DND-41 (cell line): ENCODE data around the gene PRPSAP2.

ENCODE experiments used
- CTCF ChIP-seq: IDR thresholded peaks from 2 replicates; pipeline ENCODE4 v1.5.1; 2012; ENCODE audit warnings: borderline replicate concordance, low read length, moderate library complexity, mild to moderate bottlenecking; ENCODE audit not compliant: poor library complexity, severe bottlenecking; ENCODE audit errors: extremely low read depth
- EZH2 ChIP-seq: IDR thresholded peaks from 3 replicates; pipeline ENCODE4 v1.6.1; 2012; ENCODE audit warnings: borderline replicate concordance, low read depth, mild to moderate bottlenecking, moderate library complexity, low read length, inconsistent platforms; ENCODE audit not compliant: severe bottlenecking

GRCh38 chr17:18961634-18962493 is 103.9 kb downstream of the PRPSAP2 start:
- TF ChIP-seq CTCF (no peak), EZH2 (no peak)
